Peyer's patch (tissue), 4 donors: ENCODE data around the gene NOC2L.

Experiments
- POLR2A ChIP-seq, 2 donors: fragments of 450-650 bp; IDR thresholded peaks; one replicate each; pipeline ENCODE4 v1.5.1; 2017; ENCODE audit warnings: antibody characterized with exemption in 2 of 2, mild to moderate bottlenecking in 2 of 2, moderate library complexity in 2 of 2
- TF ChIP-seq, protein P1 (sequence below), 6 experiments: fragments of 450-650 bp in 4 of 6; fragments of 200-600 bp in 2 of 6; sonication (generic) in 1 of 6; IDR thresholded peaks; one replicate each; pipeline ENCODE4 v1.5.1; 2017 to 2019; ENCODE audit warnings: antibody characterized with exemption in 6 of 6, mild to moderate bottlenecking in 3 of 6, moderate library complexity in 1 of 6

DNA sequence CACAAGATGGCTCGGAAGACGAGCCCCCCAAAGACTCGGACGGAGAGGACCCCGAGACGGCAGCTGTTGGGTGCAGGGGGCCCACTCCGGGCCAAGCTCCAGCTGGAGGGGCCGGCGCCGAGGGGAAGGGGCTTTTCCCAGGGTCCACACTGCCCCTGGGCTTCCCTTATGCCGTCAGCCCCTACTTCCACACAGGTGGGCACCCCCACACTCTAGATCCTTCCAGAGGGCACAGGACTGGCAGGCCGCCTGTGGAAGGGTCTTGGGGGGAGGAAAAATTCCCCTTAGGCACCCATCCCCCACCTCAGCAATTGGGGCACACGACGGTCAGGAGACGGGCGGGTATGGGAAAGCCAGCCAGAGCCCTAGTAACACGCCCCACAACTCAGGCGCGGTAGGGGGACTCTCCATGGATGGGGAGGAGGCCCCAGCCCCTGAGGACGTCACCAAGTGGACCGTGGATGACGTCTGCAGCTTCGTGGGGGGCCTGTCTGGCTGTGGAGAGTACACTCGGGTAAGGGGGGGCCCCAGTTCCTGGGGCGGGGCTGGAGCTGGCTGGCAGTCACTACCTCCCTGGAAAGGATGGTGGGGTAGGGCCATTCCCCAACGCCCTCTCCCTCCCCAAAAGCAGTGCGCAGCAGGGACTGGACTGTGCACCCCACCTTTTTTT, 16.1 kb downstream of the NOC2L start:
- TF ChIP-seq, protein P1, sequence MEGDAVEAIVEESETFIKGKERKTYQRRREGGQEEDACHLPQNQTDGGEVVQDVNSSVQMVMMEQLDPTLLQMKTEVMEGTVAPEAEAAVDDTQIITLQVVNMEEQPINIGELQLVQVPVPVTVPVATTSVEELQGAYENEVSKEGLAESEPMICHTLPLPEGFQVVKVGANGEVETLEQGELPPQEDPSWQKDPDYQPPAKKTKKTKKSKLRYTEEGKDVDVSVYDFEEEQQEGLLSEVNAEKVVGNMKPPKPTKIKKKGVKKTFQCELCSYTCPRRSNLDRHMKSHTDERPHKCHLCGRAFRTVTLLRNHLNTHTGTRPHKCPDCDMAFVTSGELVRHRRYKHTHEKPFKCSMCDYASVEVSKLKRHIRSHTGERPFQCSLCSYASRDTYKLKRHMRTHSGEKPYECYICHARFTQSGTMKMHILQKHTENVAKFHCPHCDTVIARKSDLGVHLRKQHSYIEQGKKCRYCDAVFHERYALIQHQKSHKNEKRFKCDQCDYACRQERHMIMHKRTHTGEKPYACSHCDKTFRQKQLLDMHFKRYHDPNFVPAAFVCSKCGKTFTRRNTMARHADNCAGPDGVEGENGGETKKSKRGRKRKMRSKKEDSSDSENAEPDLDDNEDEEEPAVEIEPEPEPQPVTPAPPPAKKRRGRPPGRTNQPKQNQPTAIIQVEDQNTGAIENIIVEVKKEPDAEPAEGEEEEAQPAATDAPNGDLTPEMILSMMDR (IDR thresholded peaks at IDR 0.05) = no peak
- TF ChIP-seq POLR2A (IDR thresholded peaks at IDR 0.05) = no peak
